Erythroblast (primary cell): ENCODE measurements around the gene STK10.

Experiments
- GATA1 ChIP-seq: IDR thresholded peaks from 2 replicates; pipeline ENCODE4 v1.6.1; 2011; ENCODE audit warnings: low read depth, mild to moderate bottlenecking, control low read depth, low read length, moderate library complexity
- POLR2A ChIP-seq: IDR thresholded peaks from 2 replicates; pipeline ENCODE4 v1.6.1; 2011; ENCODE audit warnings: mild to moderate bottlenecking, low read length

DNA sequence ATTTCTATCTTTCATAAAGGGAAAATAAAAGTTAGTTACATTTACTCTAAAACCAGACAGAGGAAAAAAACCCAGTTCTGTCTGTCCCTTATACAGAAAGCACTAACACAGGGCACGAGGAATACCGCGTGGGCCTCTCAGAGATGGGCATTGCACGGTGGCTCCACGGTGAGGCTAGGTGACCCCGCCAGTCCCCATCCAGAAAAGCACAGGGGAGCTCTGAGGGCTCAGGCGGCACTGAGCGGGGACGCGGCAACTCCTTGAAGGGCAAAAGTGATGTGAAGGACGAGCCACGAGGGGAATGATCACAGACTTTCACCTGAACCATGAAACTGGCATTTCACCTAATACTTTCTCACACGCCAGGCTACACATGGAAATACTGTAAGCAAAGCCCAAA, 145.8 kb downstream of the STK10 start:
- TF ChIP-seq POLR2A (no peak), GATA1 (no peak)
